Astrocyte of the hippocampus (primary cell): ENCODE measurements around the gene STS.
A peak's percentile ranks its signal among the peaks of the same experiment; 100 is the strongest.
"Not testable (repeated sequence)": the region's sequence is repeated elsewhere in the genome, so short reads cannot be mapped to it uniquely, and the experiment has no call there.

ENCODE experiments used
- DNase-seq: peaks from one replicate; pipeline ENCODE4 v3.0.0; 2011; ENCODE audit warnings: low read depth, low spot score

STS gene

GRCh38 chrX:7139202-7140081 is 8.1 kb upstream of the STS start:
- peak; percentile 42 for DNase-seq

DNA sequence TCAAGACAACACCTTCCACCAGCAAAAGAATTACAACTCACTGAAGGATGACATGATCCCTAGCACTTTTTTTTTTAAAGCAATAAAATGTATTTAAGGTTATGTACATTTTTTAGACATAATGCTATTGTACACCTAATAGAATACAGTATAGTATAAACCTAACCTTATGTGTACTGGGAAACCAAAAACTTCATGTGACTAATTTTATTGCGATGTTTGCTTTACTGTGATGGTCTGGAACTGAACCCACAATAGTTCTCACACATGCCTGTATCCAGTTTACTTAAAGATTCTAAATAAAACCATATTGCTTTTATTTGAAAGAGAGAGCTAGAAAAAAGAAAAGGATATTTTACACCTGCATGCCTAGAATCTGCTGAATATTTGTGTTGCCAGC is 4.4 kb upstream of the STS start:
- DNase-seq, result no peak

DNA sequence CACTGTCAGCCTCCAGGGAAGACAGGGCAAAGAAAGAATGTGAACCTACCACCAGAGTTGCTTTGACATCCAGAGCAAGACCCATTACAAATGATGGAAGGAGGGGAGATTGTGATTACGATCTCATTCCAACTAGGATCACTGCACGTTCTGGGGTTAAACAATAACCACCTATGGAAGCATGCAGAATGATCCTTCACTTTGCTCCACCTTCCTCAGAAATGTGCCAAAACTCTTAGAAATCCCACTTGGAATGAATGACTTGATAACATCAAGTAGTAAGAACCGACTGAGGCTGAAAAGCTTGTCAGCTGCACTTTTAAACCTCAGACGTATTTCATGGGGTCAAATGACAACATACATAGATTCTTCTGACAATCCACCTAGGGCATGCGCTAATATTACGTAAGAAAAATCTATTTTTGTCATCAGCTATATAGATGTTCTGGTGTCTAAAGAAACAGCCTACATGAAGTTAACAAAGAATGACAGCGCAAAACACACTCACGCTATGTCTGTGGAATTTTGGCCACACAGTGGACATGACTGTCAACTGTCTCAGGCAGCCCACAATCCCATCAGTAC is 3.5 kb upstream of the STS start:
- DNase-seq, result no peak

GRCh38 chrX:7145454-7145853 is 2.1 kb upstream of the STS start:
- no peak for DNase-seq

DNA sequence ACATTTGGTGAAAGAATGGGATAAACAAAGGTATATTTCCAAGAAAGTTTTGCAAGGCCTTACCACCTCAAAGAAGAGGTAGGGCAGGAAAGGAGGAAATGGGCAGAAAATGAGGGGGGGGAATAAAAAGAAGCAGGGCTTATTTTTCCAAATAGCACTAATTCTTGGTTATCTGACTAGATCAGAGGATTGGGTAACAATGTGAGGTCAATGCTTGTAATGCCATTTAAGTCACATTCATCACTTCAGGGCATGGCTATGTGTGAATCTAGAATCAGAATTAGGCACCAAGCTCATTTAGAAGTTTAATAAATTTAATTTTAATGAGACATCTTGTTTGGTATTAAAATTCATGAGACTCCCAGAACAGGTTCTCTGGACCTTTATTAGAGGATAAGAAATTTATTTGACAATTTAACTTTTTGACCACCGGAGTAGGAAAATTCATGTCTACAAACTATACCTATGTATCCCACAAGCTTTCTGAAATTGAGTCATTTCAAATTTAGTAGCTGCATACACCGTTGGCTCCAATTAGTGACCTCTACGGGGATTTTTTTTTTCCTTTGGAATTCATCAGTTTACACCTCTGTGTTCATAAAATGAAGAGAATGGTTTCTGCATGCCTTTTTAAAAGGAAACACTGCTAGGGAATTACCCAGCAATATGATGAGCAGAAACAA is 1.4 kb upstream of the STS start:
- DNase-seq, result no peak

DNA sequence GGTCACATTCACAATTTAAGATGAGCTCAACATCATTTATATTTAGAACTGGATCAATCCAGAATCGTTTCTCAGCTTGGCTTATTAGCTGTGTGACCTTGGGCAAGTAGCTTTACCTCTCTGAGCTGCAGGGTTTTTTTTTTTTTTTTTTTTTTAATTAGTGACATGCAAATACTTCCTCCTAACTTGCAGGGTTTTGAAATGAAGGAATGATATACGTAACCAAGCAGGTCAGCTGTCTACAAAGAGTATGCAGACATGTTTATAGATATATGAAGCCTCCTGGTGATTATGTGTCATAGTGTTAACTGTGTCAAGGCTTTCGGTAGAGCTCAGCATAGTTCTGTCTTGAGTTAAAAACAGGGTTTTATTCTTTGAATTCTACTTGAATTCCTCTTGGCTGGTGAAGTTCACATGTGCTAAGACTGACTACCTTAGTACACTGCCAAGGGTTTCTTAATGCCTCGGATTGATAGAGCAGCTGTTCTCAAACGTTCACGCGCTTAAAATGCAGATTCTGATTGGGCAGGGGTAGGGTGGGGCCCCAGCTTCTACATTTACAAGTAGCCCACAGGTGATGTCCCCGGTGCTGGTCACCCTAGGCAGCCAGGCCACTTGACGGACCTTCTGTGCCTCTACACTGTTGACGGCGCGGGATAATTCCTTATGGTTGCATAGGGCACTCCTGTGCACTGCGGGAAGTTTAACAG is 654 bp upstream of the STS start:
- DNase-seq, result no peak

GRCh38 chrX:7147978-7148854 is 704 bp downstream of the STS start, which contains the start of gene PUDP:
Gene PUDP, minus strand, starts transcription at chrX:7148153. Its CDS starts 40 bp downstream, at chrX:7148113.
- DNase-seq, result peak; percentile 98

- no peak for DNase-seq
These were observed 1.9 kb downstream of the STS start for GRCh38 chrX:7149411-7149810.

DNA sequence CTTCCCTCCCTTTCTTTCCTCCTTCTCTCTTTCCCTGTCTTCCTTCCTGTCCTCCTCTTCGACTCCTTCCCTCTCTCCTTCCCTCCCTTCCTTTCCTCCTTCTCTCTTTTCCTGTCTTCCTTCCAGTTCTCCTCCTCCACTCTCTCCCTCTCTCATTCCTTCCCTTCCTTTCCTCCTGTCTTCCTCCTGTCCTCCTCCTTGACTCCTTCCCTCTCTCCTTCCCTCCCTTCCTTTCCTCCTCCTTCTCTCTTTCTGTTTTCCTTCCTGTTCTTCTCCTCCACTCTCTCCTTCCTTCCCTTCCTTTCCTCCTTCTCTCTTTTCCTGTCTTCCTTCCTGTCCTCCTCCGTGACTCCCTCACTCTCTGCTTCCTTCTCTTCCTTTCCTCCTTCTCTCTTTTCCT is 5.7 kb downstream of the STS start:
- DNase-seq, result no peak

DNA sequence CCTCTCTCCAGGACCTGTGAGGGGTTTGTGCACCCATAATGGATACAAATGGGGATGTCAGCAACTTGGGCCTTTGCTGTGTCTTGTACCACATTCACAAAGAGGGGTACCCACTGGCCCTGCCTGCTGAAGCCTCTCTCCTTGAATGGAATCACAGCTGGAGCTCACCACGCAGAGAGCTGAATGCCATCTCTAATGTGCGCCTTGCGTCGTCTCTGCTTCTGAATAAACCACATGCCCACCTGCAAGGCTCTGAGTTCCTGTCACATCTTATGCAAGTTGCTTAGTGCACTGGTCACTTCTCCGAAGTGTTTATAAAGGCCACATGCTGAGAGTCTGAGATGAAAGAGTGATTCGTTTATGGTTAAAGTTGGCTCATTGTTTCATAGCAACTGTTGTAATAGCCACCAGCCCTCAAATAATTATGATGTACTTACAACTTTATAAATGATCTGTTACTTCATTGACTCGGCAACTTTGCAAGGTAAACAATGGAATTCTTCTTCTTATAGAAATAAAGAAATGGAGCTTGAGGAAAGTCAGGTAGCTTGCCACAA is 6.6 kb downstream of the STS start:
- DNase-seq, result no peak

DNA sequence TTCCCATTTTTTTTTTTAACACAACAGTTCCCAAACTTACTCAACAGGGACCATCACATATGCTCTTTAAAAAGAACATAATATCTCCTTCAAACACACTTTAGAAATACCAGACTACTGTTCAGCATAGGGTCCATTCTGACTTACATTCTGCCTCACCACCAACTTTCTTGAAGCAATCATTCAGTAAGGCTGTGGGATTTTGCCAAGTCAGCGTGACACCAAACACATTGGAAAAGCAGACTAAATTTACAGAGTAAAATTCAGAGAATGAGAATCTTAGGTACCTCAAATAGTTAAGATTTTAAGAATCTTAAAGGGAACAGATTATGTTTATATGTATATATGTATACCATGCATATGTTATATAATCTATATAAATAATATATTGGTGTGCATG is 7.7 kb downstream of the STS start:
- DNase-seq, result no peak

DNA sequence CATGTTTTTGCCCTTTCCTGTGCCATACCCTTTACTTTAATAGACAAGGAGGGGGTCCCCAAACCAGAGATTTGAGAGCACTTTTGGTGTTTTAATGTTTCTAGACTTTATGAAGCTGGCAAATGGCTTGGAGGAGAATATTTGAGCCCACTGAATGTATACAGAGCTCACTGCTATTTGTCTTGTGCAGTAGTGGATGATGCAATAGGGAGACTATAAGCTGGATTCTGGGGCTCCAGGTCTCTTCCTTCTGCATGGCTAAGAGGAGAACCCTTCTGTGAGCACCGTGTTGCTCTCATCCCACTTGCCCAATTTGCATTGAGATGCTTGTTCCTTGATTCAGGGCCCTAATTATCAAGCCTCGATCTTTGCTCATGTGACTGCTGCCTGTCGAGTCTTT is 9.4 kb downstream of the STS start:
- DNase-seq, result no peak

DNA sequence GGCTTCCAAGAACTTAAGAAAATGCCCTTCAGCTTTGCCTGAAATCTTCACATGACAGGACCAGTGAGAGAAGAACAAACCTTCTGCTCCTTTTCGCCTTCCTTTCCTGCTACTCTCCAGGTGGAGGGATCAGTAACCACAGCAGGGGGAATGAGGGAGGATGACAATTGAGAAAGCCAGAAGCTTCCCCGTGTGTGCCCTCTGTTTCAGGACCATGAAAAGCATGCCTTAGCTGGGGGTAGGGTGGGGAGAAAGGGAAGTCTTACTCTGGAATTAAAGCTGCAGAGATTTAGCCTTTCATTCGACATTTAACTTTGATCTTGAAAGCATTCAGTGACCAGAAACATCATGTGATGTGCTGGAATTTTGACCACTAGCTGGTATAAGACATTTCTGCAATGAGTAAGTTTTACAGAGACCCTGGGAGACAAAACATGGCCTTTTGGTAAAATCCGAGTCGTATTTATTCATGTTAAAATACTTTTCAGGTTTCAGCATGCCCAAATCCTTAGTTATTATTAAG is 11.0 kb downstream of the STS start:
- peak; percentile 71 for DNase-seq

- peak; percentile 53 for DNase-seq
These were observed 11.8 kb downstream of the STS start for GRCh38 chrX:7159149-7159861.

DNA sequence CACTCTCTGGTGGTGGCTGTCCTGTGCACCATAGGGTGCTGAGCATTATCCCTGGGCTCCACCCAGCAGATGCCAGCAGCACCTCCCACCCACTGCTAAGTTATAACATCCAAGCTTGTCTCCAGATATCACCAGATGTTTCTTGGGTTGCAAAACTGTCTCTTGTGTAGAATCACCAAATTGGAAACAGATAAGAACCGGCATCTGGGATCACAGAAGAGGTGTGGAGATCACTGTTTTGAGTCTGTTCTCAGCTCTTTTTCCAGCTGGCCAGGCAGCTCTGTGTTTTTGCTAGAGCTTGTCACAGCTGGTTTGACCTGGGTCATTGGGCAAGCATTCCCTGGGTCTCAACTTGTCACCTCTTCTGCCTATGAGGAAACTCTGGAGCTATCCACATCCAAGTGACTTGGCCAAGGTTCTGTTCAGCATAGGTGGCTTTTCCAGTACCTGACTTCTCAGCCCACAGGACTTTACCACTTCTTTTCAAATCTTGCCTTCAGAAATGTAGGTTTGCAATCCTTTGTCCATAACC is 15.7 kb downstream of the STS start:
- no peak for DNase-seq

DNA sequence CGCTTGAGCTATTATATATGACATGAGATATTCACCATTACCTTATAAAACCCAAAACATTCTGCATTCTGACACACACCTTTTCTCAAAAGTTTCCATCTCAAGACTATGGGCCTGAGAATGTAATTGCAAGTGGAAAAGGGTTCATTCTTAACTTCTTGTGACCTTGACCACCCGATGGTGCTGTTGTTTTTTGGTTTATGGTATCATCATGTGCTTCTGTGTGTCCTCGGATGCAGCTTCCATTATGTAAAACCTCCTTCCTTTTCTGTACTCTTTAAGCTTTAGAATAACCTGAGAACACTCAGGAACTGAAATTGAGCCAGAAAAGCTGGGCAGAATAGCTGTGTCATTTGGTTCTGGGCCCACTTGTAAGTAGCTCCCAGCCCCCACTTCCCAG is 16.7 kb downstream of the STS start:
- DNase-seq, result no peak

GRCh38 chrX:7168371-7168770 is 20.9 kb downstream of the STS start:
- peak; percentile 38 for DNase-seq

GRCh38 chrX:7169627-7170026 is 22.1 kb downstream of the STS start:
- peak; percentile 36 for DNase-seq

GRCh38 chrX:7170898-7171297 is 23.4 kb downstream of the STS start:
- DNase-seq, result no peak

DNA sequence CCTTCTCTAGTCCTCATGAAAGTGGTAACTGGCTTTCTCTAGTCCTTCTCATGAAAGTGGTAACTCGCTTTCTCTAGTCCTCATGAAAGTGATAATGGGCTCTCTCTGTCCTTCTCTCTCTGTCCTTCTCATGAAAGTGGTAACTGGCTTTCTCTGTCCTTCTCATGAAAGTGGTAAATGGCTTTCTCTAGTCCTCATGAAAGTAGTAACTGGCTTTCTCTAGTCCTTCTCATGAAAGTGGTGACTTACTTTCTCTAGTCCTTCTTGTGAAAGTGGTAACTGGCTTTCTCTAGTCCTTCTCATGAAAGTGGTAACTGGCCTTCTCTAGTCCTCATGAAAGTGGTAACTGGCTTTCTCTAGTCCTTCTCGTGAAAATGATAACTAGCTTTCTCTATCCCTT is 31.3 kb downstream of the STS start:
- not testable (repeated sequence) for DNase-seq
